RCC 7860 (cell line): Measurements from ENCODE around the gene CTNND2.
"Not testable (repeated sequence)": the region's sequence is repeated elsewhere in the genome, so short reads cannot be mapped to it uniquely, and the experiment has no call there.

ENCODE experiments used
- DNase-seq: peaks from one replicate; pipeline ENCODE4 v3.0.0-alpha.2; 2015; ENCODE audit warnings: low spot score
- FAIRE-seq: peaks from 2 replicates; lab custom pipeline; 2012; peaks lifted over from hg19 to GRCh38; lab: Jason Lieb, UNC

The CTNND2 gene

DNA sequence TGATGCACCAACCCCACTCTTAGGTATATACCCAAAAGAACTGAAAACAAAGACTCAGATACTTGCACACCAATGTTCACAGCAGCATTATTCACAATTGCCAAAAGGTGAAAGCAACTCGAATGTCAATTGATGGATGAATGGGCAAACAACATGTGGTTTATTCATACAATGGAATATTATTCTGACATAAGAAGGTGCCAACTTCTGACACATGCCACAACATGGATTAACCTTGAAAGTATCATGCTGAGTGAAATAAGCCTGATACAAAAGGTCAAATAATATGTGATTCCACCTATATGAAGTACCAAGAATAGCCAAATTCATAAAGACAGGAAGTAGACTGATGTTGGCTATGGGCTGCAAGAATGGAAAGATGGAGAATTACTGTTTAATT lies 35.0 kb downstream of the CTNND2 start:
- DNase-seq: no peak
- no peak for FAIRE-seq

DNA sequence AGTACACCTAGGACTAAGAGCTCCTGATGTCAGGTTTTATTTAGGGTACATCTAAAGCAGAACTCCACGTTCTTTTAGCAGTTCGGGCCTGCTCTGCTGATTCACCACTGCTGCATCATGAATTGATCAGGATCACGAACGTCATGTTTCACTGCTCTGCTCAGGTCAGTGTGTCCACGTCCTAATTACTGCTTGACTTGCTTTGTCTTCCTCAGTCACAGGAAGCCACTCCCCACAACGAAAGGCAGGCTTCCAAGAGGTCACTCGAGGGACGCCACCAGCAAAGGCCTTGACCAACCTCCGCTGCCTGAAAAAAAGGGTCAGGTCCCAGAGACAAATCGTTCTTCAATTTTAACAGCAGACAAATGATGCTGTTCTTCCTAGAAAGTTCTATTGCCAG lies 40.3 kb downstream of the CTNND2 start:
- no peak for DNase-seq
- FAIRE-seq: no peak

GRCh38 chr5:11857391-11857790 lies 46.9 kb downstream of the CTNND2 start:
- no peak for FAIRE-seq
- DNase-seq: no peak

- FAIRE-seq (no peak), DNase-seq (no peak)
These were observed 49.3 kb downstream of the CTNND2 start for GRCh38 chr5:11854936-11855335.

GRCh38 chr5:11853796-11854195 lies 50.5 kb downstream of the CTNND2 start:
- DNase-seq (no peak), FAIRE-seq (no peak)

GRCh38 chr5:11853140-11853539 lies 51.1 kb downstream of the CTNND2 start:
- no peak for DNase-seq
- FAIRE-seq: no peak

GRCh38 chr5:11852717-11853087 lies 51.5 kb downstream of the CTNND2 start:
- FAIRE-seq (no peak), DNase-seq (no peak)

GRCh38 chr5:11851965-11852716 lies 52.1 kb downstream of the CTNND2 start:
- FAIRE-seq (no peak), DNase-seq (no peak)

GRCh38 chr5:11851416-11851815 lies 52.8 kb downstream of the CTNND2 start:
- FAIRE-seq (no peak), DNase-seq (no peak)

DNA sequence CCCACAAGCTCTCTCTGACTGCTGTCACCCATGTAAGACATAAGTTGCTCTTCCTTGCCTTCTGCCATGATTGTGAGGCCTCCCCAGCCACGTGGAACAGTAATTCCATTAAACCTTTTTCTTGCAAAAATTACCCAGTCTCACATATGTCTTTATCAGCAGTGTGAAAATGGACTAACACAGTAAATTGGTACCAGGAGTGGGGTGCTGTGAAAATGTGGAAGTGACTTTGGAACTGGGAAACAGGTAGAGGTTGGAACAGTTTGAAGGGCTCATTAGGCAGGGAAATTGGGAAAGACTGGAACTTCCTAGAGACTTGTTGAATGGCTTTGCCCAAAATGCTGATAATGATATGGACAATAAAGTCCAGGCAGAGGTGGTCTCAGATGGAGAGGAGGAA lies 75.7 kb downstream of the CTNND2 start:
- FAIRE-seq: not testable (repeated sequence)

DNA sequence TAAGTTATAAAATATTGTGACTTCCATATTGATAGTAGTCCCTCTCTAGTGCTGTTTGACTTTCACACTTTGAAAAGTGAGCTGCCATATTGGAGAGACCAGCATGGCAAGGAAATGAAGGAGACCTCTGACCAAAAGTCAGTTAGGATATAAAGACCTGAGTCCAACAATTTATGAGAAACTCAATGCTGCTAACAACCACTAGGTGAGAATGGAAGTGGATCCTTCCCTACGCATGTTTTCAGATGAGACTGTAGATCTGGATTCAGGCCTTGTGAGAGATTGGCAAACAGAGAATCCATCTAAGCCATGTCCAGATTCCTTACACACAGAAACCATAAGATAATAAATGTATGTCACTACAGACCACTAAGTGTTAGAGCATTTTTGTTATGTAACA lies 81.6 kb downstream of the CTNND2 start:
- FAIRE-seq (no peak), DNase-seq (no peak)

More for the DNA sequence above, 75.7 kb downstream of the CTNND2 start:
- not testable (repeated sequence) for DNase-seq

DNA sequence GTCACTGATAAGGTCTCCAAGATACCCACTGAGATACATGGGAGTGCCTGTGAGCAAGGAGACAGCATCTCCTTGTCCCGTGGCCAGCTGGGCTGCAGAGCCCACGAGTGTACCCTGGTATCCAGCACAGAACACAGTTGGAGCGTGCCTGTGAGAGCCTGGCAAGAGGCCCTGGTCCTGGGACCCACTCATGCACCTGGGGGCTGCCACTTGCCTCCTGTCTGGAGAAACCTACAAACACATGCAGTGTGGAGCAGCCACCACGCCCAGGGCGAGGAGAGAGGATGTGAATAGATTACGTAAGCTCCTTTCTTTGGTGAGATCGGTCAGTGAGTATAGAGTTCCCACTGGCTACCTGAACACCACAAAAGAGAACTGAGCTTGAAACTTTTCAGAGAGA lies 88.3 kb downstream of the CTNND2 start:
- FAIRE-seq (no peak), DNase-seq (no peak)

DNA sequence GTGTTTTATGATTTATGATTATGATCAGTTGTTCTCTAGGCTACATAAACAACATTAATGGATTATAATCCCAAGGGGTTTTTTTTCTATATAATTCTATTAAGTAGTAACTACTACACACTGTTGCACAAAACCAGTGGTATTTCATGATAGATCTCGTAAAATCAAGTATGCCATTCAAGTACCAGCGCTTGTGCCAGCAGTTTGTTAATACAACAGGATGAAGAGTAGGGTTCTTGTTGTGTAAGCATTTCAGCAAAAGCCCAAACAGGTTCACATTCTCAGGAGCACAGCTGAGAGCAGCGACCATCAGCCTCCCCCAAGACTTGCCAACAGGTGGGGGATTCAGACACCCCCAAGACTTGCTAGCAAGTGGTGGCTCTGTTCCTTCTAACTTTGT lies 88.8 kb downstream of the CTNND2 start:
- no peak for DNase-seq
- FAIRE-seq: no peak

GRCh38 chr5:11814373-11814772 lies 89.9 kb downstream of the CTNND2 start:
- no peak for FAIRE-seq
- DNase-seq: no peak

DNA sequence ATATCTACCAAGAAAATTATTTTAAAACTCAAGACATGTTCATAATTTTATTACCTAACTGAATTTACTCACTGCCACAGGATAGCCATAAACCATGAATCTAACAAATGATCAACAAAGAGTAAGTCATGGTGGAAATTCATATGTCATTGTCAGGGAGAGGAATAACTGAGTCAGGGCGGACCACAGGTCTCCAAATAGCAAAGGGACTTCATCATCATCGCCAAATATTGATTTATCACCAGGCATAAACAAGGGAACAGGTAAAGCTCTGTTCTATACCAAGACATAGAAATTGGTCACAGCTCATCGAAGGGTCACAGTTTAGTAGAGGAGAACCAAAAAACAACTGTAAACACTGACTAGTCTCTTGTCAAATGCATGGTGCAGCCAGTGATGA lies 94.8 kb downstream of the CTNND2 start:
- FAIRE-seq (no peak), DNase-seq (no peak)

DNA sequence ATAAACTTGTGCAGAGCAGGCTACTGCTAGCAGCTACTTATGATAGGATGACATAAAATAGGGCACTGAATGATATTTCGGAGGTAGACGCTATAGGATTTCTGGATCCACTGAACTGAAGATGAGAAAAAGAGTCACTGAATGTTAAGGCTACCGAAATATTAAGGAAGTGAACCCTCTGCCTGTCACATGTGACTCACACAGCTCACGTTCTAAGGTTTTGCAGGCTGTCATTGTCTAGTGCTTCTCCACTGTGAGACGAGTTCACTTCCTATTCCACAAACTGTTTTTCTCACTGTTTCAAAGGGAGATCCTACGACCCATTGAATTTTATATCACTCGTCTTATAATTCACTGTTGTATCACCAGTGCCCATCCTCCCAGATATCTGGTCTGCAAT lies 100.8 kb downstream of the CTNND2 start:
- FAIRE-seq (no peak), DNase-seq (no peak)

- FAIRE-seq: no peak
These were observed 103.2 kb downstream of the CTNND2 start for GRCh38 chr5:11801061-11801460.

DNA sequence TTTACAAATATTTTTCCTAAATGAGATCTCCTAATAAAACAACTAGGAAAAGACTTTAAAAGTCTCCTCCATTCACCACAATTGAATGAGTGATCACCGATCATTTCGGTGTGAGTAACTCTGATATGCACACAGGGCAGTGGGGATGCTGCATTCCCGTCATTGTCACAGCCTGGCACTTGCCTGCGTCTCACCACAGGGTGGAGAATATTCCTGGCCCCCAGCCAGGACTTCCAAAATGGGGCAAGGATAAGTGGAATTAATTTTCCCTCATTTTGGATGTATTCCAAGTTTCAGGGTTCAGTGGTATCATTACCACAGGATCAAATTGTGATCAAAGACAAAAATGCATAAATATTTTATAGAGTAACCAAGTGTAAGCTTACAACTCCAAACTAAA lies 107.1 kb downstream of the CTNND2 start:
- DNase-seq (no peak), FAIRE-seq (no peak)

More at GRCh38 chr5:11801061-11801460, 103.2 kb downstream of the CTNND2 start:
- DNase-seq: no peak

DNA sequence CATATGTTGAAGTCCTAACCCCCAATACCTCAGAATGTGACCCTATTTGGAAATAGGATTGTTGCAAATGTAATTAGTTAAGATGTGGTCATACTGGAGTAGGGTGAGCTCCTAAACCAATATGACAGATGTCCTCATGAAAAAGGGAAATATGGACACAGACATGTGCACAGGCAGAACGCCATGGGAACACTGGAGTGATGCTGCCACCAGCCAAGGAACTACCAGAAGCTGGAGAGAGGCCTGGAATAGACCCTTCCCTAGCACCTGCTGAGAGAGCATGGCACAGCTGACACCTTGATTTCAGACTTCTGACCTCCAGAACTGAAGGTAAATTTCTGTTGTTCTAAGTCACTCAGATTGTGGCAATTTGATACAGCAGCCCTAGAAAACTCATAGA lies 110.8 kb downstream of the CTNND2 start:
- FAIRE-seq (no peak), DNase-seq (no peak)

GRCh38 chr5:11792621-11793020 lies 111.6 kb downstream of the CTNND2 start:
- no peak for FAIRE-seq
- no peak for DNase-seq

DNA sequence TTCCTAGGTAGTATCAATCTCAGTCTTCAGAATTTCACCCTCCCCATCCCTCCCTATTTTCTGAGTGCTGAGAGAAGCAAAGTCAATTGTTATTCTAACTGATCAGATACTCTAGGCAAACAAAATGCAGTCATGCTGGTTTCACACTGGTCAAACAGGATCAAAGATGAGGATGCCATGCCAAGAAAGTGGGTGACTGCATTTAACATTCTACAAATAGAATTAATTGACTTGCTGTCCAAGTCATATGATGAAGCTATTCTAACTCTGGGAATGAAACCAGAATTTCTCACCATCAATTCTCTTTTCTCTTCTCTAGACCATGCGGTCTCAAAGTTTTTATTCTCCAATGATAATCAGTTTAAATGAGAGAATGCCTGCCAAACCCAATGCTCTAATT lies 112.5 kb downstream of the CTNND2 start:
- FAIRE-seq: no peak
- DNase-seq: no peak

DNA sequence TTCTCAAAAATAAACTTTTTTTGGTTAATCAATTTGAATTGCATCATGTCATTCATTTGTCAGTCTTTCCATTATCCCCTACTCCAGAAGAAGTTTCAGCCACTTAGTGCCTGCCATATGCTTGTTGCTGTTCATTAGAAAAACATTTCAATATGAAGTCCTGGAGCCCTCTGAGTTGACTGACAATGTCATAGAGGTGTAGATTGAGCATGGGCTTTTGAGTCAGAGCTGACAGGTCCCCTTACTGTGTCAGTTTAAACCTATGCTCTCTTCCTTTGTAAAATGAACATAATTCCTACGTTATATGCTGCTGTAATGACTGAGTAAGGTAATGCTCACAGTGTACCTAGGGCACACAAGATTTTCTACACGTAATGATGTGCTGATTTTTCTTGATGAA lies 114.0 kb downstream of the CTNND2 start:
- DNase-seq: no peak
- FAIRE-seq: no peak

GRCh38 chr5:11785771-11786352 lies 118.4 kb downstream of the CTNND2 start:
- DNase-seq (no peak), FAIRE-seq (no peak)
